Suprapubic skin (tissue), 3 donors: Measurements from ENCODE around the gene AIFM1.

Experiments
- EP300 ChIP-seq: sonication (generic); formaldehyde crosslinking; IDR thresholded peaks from one replicate; pipeline ENCODE4 v1.6.1; 2017; ENCODE audit warnings: antibody characterized with exemption
- POLR2A ChIP-seq, 2 donors: fragments of 450-650 bp; IDR thresholded peaks; one replicate each; pipeline ENCODE4 v1.6.1; 2017; ENCODE audit warnings: antibody characterized with exemption in 2 of 2, mild to moderate bottlenecking in 2 of 2, moderate library complexity in 2 of 2
- TF ChIP-seq, protein P1 (sequence below), 2 donors: fragments of 200-600 bp in 1 of 2; fragments of 450-650 bp in 1 of 2; sonication (generic) in 1 of 2; IDR thresholded peaks; one replicate each; pipeline ENCODE4 v1.5.1; 2016 to 2019; ENCODE audit warnings: antibody characterized with exemption in 2 of 2, mild to moderate bottlenecking in 1 of 2, moderate library complexity in 1 of 2

DNA sequence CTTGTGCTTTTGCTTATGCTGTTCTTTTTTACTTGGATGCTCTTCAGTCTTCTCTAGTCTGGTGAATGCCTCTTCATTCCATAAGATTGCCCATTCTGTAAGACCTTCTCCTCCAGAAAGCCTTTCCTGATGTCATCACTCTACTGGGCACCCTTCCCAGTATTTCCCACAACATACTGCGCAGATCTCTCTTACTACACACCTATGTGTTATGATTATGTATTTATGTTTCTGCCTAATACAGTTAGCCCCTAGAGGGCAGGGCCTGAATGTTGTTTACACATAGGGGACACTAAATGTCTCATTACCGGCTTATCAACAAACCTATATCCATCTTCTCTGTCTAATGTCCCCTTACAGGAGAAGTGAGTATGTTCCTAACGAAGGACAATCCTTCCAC, 21.1 kb downstream of the AIFM1 start:
- TF ChIP-seq, protein P1, sequence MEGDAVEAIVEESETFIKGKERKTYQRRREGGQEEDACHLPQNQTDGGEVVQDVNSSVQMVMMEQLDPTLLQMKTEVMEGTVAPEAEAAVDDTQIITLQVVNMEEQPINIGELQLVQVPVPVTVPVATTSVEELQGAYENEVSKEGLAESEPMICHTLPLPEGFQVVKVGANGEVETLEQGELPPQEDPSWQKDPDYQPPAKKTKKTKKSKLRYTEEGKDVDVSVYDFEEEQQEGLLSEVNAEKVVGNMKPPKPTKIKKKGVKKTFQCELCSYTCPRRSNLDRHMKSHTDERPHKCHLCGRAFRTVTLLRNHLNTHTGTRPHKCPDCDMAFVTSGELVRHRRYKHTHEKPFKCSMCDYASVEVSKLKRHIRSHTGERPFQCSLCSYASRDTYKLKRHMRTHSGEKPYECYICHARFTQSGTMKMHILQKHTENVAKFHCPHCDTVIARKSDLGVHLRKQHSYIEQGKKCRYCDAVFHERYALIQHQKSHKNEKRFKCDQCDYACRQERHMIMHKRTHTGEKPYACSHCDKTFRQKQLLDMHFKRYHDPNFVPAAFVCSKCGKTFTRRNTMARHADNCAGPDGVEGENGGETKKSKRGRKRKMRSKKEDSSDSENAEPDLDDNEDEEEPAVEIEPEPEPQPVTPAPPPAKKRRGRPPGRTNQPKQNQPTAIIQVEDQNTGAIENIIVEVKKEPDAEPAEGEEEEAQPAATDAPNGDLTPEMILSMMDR (IDR thresholded peaks at IDR 0.05) = no peak
- TF ChIP-seq POLR2A (IDR thresholded peaks at IDR 0.05) = no peak
- TF ChIP-seq EP300 = no peak
